Spinal cord (tissue), 10 donors: ENCODE results near the gene PRKCE. TPM values are rescaled to one million over a fixed set of nuclear protein-coding genes. Genes with fewer than 3 reads are reported as not detected.

Experiments
- DNase-seq, 6 donors: peaks; one replicate each; pipeline versions ENCODE4 v3.0.0 to v3.0.0-alpha.2; 2013 to 2015; ENCODE audit warnings: low spot score in 6 of 6, low read depth in 4 of 6
- H3K27ac ChIP-seq: one replicate; pipeline ENCODE4 v1.5.1; 2013; ENCODE audit warnings: low read depth, low read length, control low read depth
- H3K27me3 ChIP-seq: one replicate; pipeline ENCODE4 v1.6.1; 2013; ENCODE audit warnings: low read length; ENCODE audit not compliant: control insufficient read depth, insufficient read depth
- H3K36me3 ChIP-seq: one replicate; pipeline ENCODE4 v1.6.1; 2013; ENCODE audit warnings: low read length; ENCODE audit not compliant: control insufficient read depth, insufficient read depth
- H3K4me1 ChIP-seq: one replicate; pipeline ENCODE4 v1.6.1; 2013; ENCODE audit warnings: low read length; ENCODE audit not compliant: control insufficient read depth, insufficient read depth
- H3K4me3 ChIP-seq: one replicate; pipeline ENCODE4 v1.5.1; 2013; ENCODE audit warnings: low read depth, low read length, control low read depth
- H3K9me3 ChIP-seq: one replicate; pipeline ENCODE4 v1.6.1; 2013; ENCODE audit warnings: low read length; ENCODE audit not compliant: control insufficient read depth, insufficient read depth
- WGBS: methylation state at CpG from one replicate; pipeline ENCODE4 v1.1.5; 2013; ENCODE audit warnings: missing lambda C conversion rate; ENCODE audit not compliant: insufficient coverage; 5-methylcytosine and 5-hydroxymethylcytosine counted together
- polyA plus RNA-seq, 2 donors: library from polyadenylated mRNA; unstranded; fragments of 120-200 nt; gene quantifications; one replicate each; pipeline ENCODE4 v1.2.1, GENCODE V29; 2013; ENCODE audit not compliant: insufficient read length in 2 of 2
- total RNA-seq, 2 donors: library from RNA; depleted of rRNA in 1 of 2; stranded (reverse); fragments of 120-200 nt in 1 of 2; fragments of >200 nt in 1 of 2; gene quantifications; one replicate each; pipeline versions ENCODE4 v1.2.3 to v1.2.4, GENCODE V29; 2013 to 2014
- donor health status: healthy.

The PRKCE gene
- total and polyA plus RNA-seq, 4 donors: 22.9 to 48.5 (median 37.4) TPM

GRCh38 chr2:45654250-45654649, 2.8 kb downstream of the PRKCE start:
- Histone ChIP-seq H3K4me1 (peaks cover 26% of the 10 kb centered on the region), H3K4me3 (no peak overlapping the region), H3K9me3 (no peaks in the 10 kb centered on the region), H3K27me3 (no peaks in the 10 kb centered on the region), H3K36me3 (no peaks in the 10 kb centered on the region), H3K27ac (no peak overlapping the region)
- 100% methylated on average over 2 of the region's 3 CpGs for WGBS
- DNase-seq: peak in 1 of 6 donors; percentile 28

GRCh38 chr2:45661828-45662227, 10.4 kb downstream of the PRKCE start:
- Histone ChIP-seq H3K9me3 (no peaks in the 10 kb centered on the region), H3K27me3 (no peaks in the 10 kb centered on the region), H3K27ac (no peak overlapping the region), H3K4me3 (no peak overlapping the region), H3K36me3 (no peaks in the 10 kb centered on the region), H3K4me1 (no peaks in the 10 kb centered on the region)
- DNase-seq: no peak
- no CpG with 5 or more reads among the region's 2 CpGs for WGBS

GRCh38 chr2:45664635-45665261, 13.3 kb downstream of the PRKCE start:
- Histone ChIP-seq H3K4me3 (no peak overlapping the region), H3K9me3 (no peaks in the 10 kb centered on the region), H3K36me3 (no peaks in the 10 kb centered on the region), H3K27me3 (no peaks in the 10 kb centered on the region), H3K4me1 (no peaks in the 10 kb centered on the region), H3K27ac (no peak overlapping the region)
- no peak for DNase-seq
- 0% methylated on average over 1 of the region's 2 CpGs for WGBS

GRCh38 chr2:45668509-45668908, 17.0 kb downstream of the PRKCE start:
- H3K9me3 ChIP-seq: no peaks in the 10 kb centered on the region
- H3K27ac ChIP-seq: no peak overlapping the region
- no peak overlapping the region for H3K4me3 ChIP-seq
- no peak for DNase-seq
- no peaks in the 10 kb centered on the region for H3K27me3 ChIP-seq
- no peaks in the 10 kb centered on the region for H3K4me1 ChIP-seq
- no peaks in the 10 kb centered on the region for H3K36me3 ChIP-seq
- 95% methylated on average over 4 of the region's 7 CpGs for WGBS

GRCh38 chr2:45669032-45669486, 17.6 kb downstream of the PRKCE start:
- Histone ChIP-seq H3K36me3 (no peaks in the 10 kb centered on the region), H3K4me3 (no peak overlapping the region), H3K27me3 (no peaks in the 10 kb centered on the region), H3K4me1 (no peaks in the 10 kb centered on the region), H3K27ac (no peak overlapping the region), H3K9me3 (no peaks in the 10 kb centered on the region)
- WGBS: 63% methylated on average over 5 of the region's 7 CpGs
- DNase-seq: no peak

- Histone ChIP-seq H3K4me1 (peaks cover 3% of the 10 kb centered on the region), H3K9me3 (no peaks in the 10 kb centered on the region), H3K36me3 (no peaks in the 10 kb centered on the region), H3K27ac (no peak overlapping the region), H3K27me3 (no peaks in the 10 kb centered on the region), H3K4me3 (no peak overlapping the region)
- no peak for DNase-seq
- 83% methylated on average over 2 of the region's 4 CpGs for WGBS
Observed at GRCh38 chr2:45670646-45671045, 19.2 kb downstream of the PRKCE start.

GRCh38 chr2:45672138-45672537, 20.7 kb downstream of the PRKCE start:
- Histone ChIP-seq H3K4me3 (no peak overlapping the region), H3K36me3 (no peaks in the 10 kb centered on the region), H3K4me1 (peaks cover 5% of the 10 kb centered on the region), H3K27me3 (no peaks in the 10 kb centered on the region), H3K27ac (no peak overlapping the region), H3K9me3 (no peaks in the 10 kb centered on the region)
- DNase-seq: no peak
- 100% methylated on average over 1 of the region's 1 CpG for WGBS

- peaks cover 5% of the 10 kb centered on the region for H3K4me1 ChIP-seq
- H3K36me3 ChIP-seq: no peaks in the 10 kb centered on the region
- no peak overlapping the region for H3K27ac ChIP-seq
- no peak overlapping the region for H3K4me3 ChIP-seq
- no peaks in the 10 kb centered on the region for H3K27me3 ChIP-seq
- no peak for DNase-seq
- H3K9me3 ChIP-seq: no peaks in the 10 kb centered on the region
- 98% methylated on average over 5 of the region's 5 CpGs for WGBS
Observed at GRCh38 chr2:45674035-45674816, 22.8 kb downstream of the PRKCE start.

GRCh38 chr2:45675263-45675812, 23.9 kb downstream of the PRKCE start:
- Histone ChIP-seq H3K4me1 (peaks cover 5% of the 10 kb centered on the region), H3K27me3 (no peaks in the 10 kb centered on the region), H3K36me3 (no peaks in the 10 kb centered on the region), H3K27ac (no peak overlapping the region), H3K4me3 (no peak overlapping the region), H3K9me3 (no peaks in the 10 kb centered on the region)
- 65% methylated on average over 2 of the region's 5 CpGs for WGBS
- no peak for DNase-seq
